Heart right ventricle (tissue), 16 donors: ENCODE data around the gene TNFRSF8. TPM values are rescaled to one million over a fixed set of nuclear protein-coding genes. Genes with fewer than 3 reads are reported as not detected.

Experiments
- ATAC-seq, 8 donors: fragments of 200-7000 bp; cut with Tn5 transposase; one replicate each; pipeline ENCODE4 v1.9.1; 2020; ENCODE audit warnings: mild to moderate bottlenecking in 8 of 8, moderate library complexity in 8 of 8, moderate number of reproducible peaks in 1 of 8
- DNase-seq, 2 donors: peaks; one replicate each; pipeline ENCODE4 v3.0.0-alpha.2; 2020
- H3K27ac ChIP-seq, 10 donors: fragments of 200-600 bp; sonication (generic) in 2 of 10; one replicate each; pipeline versions ENCODE4 v1.5.0 to v1.8.0; 2020 to 2022; ENCODE audit warnings: mild to moderate bottlenecking in 3 of 10
- H3K27me3 ChIP-seq, 7 donors: fragments of 200-600 bp; one replicate each; pipeline ENCODE4 v1.8.0; 2021 to 2022; ENCODE audit warnings: mild to moderate bottlenecking in 2 of 7
- H3K36me3 ChIP-seq, 9 donors: fragments of 200-600 bp; sonication (generic) in 1 of 9; one replicate each; pipeline versions ENCODE4 v1.5.0 to v1.8.0; 2020 to 2022; ENCODE audit warnings: mild to moderate bottlenecking in 2 of 9
- H3K4me1 ChIP-seq, 9 donors: fragments of 200-600 bp; sonication (generic) in 1 of 9; one replicate each; pipeline versions ENCODE4 v1.5.0 to v1.8.0; 2020 to 2022; ENCODE audit warnings: mild to moderate bottlenecking in 4 of 9
- H3K4me3 ChIP-seq, 10 donors: fragments of 200-600 bp; sonication (generic) in 2 of 10; one replicate each; pipeline versions ENCODE4 v1.5.0 to v1.8.0; 2020 to 2022; ENCODE audit warnings: mild to moderate bottlenecking in 7 of 10, moderate library complexity in 2 of 10
- H3K9me3 ChIP-seq, 11 donors: fragments of 200-600 bp in 10 of 11; sonication (generic) in 2 of 11; one replicate each; pipeline versions ENCODE4 v1.5.0 to v1.8.0; 2013 to 2022; ENCODE audit warnings: mild to moderate bottlenecking in 2 of 11, control low read depth in 1 of 11, moderate library complexity in 1 of 11
- WGBS, 2 donors: extraction: QIAGEN DNeasy Blood & Tissue Kit; methylation state at CpG; one replicate each; pipeline ENCODE4 v1.1.7; 2013; ENCODE audit warnings: inconsistent platforms in 1 of 2; 5-methylcytosine and 5-hydroxymethylcytosine counted together
- intact Hi-C, 10 donors: fragments of 100-400 bp; cut with DNase I; formaldehyde crosslinking; loops; one replicate each; pipeline versions ENCODE4 v1.11.1 to v1.14.2; 2022
- polyA plus RNA-seq, 2 donors: library from polyadenylated mRNA; stranded (reverse); fragments of 200-250 nt; gene quantifications; one replicate each; pipeline ENCODE4 v1.2.3, GENCODE V29; 2013
- total RNA-seq, 10 donors: library from RNA; stranded (reverse); fragmentation: NEBNext Ultra II Directional in 3 of 10; extraction: Animal tissue kit (Norgen Biotek cat#: 25700) in 3 of 10; gene quantifications; one replicate each; pipeline versions ENCODE4 v1.2.1 to v1.2.4, GENCODE V29; 2021 to 2023
- TF ChIP-seq, protein P1 (sequence below), 9 donors: fragments of 200-600 bp; sonication (generic) in 2 of 9; IDR thresholded peaks; one replicate each; pipeline versions ENCODE4 v1.5.0 to v1.8.0; 2021 to 2022; ENCODE audit warnings: antibody characterized with exemption in 9 of 9, mild to moderate bottlenecking in 5 of 9, moderate library complexity in 1 of 9
- donor health status: Arrhythmogenic right ventricular cardiomyopathy.
- donor health status: ischemic (EF 13 %, LVEDD 7.1; RV severe dilation, severe dysfunction).
- donor health status: healthy with polysubstance abuse.
- donor health status: DM: no; HTN: yes; CAD: no.
- donor health status: DM: no; HTN: no; CAD: no.
- donor health status: ischemic (EF 25% LVEDD 6.9; RV normal size, moderate dysfunction).
- donor health status: ischemic (EF 25% LVEDD 5.7; RV mildly dilated, moderate dysfunction).
- donor health status: healthy.
- donor health status: DM: yes; HTN: yes; CAD: no.
- donor health status: Ischemic cardiomyopathy.
- donor health status: ischemic (EF 35%, LVEDD 5.7; RV mildly dilated, moderate dysfunction).
- donor health status: nonischemic (EF 11% LVEDD 7.7; RV severe dilation, severe dysfunction).
- donor health status: DM: yes; HTN: yes; CAD: no.
- donor health status: PGD.
- donor health status: ischemic (EF 29% LVEDD 5.4; RV normal size, mild dysfunction).
- donor health status: nonischemic (EF 23%, LVEDD 6.1; RV moderate dilation, normal function).

The TNFRSF8 gene
- total and polyA plus RNA-seq, 12 donors = 0.21 to 2.4 (median 1.0) TPM

DNA sequence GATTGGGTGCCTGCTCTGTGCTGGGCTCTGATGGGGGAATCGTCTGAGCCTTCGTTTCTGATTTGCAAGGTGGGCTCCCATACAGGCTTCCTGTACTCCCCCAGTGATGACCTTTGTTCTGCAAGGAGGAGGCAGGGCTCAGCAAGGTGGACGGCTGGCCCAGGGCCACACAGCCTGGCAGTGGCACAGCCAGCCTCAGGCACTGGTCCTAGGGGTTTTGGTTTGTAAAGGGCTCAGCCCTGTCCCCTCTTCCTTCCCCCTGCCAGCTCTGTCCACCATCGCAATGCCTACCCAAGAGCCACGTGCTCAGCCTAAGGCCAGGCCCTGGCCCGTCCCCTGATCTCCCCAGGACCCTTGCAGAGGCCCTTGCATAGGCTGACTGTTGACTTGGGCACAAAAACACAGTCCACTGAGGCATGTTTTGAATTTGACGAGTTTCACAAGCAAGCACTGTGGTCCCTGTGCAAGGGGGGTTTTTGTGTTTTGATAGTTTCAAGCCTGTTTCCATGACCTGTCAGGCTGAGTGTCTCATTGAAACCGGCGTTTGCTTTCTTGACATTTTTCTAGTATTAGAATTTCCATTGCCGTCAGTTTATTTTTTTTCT is 64.2 kb downstream of the TNFRSF8 start:
- WGBS, 2 donors = 92 to 94% methylated on average over 10 of the region's 10 CpGs
- ATAC-seq (no peak), DNase-seq (no peak)
- Histone ChIP-seq H3K4me3 (no peak overlapping the region), H3K36me3 (no peaks in the 10 kb centered on the region), H3K9me3 (no peaks in the 10 kb centered on the region), H3K27ac (peak overlapping the region in 1 of 10 donors; percentile 75), H3K4me1 (peaks cover 9 to 51% (median 28%) of the 10 kb centered on the region in 9 donors), H3K27me3 (peaks cover 0 to 14% (median 0%) of the 10 kb centered on the region in 7 donors)
- TF ChIP-seq, protein P1, sequence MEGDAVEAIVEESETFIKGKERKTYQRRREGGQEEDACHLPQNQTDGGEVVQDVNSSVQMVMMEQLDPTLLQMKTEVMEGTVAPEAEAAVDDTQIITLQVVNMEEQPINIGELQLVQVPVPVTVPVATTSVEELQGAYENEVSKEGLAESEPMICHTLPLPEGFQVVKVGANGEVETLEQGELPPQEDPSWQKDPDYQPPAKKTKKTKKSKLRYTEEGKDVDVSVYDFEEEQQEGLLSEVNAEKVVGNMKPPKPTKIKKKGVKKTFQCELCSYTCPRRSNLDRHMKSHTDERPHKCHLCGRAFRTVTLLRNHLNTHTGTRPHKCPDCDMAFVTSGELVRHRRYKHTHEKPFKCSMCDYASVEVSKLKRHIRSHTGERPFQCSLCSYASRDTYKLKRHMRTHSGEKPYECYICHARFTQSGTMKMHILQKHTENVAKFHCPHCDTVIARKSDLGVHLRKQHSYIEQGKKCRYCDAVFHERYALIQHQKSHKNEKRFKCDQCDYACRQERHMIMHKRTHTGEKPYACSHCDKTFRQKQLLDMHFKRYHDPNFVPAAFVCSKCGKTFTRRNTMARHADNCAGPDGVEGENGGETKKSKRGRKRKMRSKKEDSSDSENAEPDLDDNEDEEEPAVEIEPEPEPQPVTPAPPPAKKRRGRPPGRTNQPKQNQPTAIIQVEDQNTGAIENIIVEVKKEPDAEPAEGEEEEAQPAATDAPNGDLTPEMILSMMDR (IDR thresholded peaks at IDR 0.05) = no peak
- intact Hi-C loops = loop anchor here in 4 of 10 donors (5.0 kb wide), 2 partner anchors 35 to 40 kb away; partner anchors contain the start of gene TNFRSF1B (in 2 of the 4)

DNA sequence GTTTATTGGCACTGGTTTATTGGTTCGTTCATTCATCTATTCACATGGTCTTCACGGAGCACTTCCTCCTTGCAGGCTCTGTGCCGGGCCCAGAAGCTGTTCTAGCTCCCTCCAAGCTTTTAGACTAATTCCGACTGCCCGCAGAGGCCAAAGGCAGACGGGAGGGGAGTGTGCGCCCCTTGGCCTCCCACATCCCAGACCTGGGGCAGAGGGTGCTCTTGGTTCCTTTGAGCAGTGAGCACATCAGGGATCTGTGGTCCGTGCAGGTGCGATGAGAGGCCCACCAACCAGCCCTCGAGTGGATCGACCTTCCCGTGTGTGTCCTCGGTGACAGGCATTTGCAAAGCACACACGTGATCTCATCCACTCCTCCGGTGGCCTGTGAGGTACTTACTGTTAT is 65.0 kb downstream of the TNFRSF8 start:
- TF ChIP-seq, protein P1 (IDR thresholded peaks at IDR 0.05) = no peak
- H3K4me3 ChIP-seq = no peak overlapping the region
- H3K27me3 ChIP-seq = peaks cover 0 to 12% (median 0%) of the 10 kb centered on the region in 7 donors
- H3K4me1 ChIP-seq = peaks cover 9 to 59% (median 36%) of the 10 kb centered on the region in 9 donors
- ATAC-seq (no peak), DNase-seq (no peak)
- intact Hi-C loops = loop anchor here in 4 of 10 donors (5.0 kb wide), 2 partner anchors 34 to 39 kb away; partner anchors contain the start of gene TNFRSF1B (in 2 of the 4)
- 88 to 93% methylated on average over 15 of the region's 15 CpGs for WGBS, 2 donors
- no peaks in the 10 kb centered on the region for H3K36me3 ChIP-seq
- peak overlapping the region in 1 of 10 donors; percentile 10 for H3K27ac ChIP-seq
- no peaks in the 10 kb centered on the region for H3K9me3 ChIP-seq

DNA sequence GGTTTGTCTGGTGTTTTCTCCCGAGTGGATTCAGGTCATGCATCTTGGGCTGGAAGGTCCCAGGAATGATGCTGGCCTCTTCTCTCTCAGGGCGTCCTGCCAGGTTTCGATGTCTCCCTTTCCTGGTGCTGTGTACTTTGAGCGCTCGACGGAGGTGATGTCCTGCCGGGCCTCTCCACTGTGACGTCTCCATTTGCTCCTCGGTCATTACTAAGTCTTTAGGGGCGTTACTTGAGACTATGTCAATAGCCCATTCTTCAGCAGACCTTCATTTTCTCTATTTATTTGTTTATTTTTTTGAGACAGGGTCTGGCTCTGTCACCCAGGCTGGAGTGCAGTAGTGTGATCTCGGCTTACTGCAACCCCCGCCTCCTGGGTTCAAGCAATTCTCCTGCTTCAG is 66.5 kb downstream of the TNFRSF8 start:
- H3K4me1 ChIP-seq = peaks cover 9 to 66% (median 44%) of the 10 kb centered on the region in 9 donors
- H3K9me3 ChIP-seq = no peaks in the 10 kb centered on the region
- no peak overlapping the region for H3K27ac ChIP-seq
- DNase-seq (no peak), ATAC-seq (no peak)
- no peak overlapping the region for H3K4me3 ChIP-seq
- 78 to 80% methylated on average over 12 of the region's 12 CpGs for WGBS, 2 donors
- no peaks in the 10 kb centered on the region for H3K36me3 ChIP-seq
- no peaks in the 10 kb centered on the region for H3K27me3 ChIP-seq
- TF ChIP-seq, protein P1 (IDR thresholded peaks at IDR 0.05) = no peak
- intact Hi-C loops = loop anchor here in 4 of 10 donors (5.0 kb wide), 3 partner anchors 33 to 53 kb away; partner anchors contain the start of gene TNFRSF1B (in 2 of the 4)

GRCh38 chr1:12130466-12131130 is 67.5 kb downstream of the TNFRSF8 start:
- Histone ChIP-seq H3K4me3 (no peak overlapping the region), H3K9me3 (no peaks in the 10 kb centered on the region), H3K27me3 (no peaks in the 10 kb centered on the region), H3K4me1 (peaks cover 5 to 60% (median 40%) of the 10 kb centered on the region in 9 donors), H3K36me3 (no peaks in the 10 kb centered on the region), H3K27ac (peak overlapping the region in 2 of 10 donors; percentile 0 to 86)
- TF ChIP-seq, protein P1 (IDR thresholded peaks at IDR 0.05) = no peak
- intact Hi-C loops = loop anchor here in 1 of 10 donors (5.0 kb wide), 1 partner anchor 52 kb away; no protein-coding TSS in a partner anchor
- WGBS, 2 donors = 79 to 84% methylated on average over 13 of the region's 13 CpGs
- no peak for DNase-seq
- ATAC-seq = no peak
